Neural progenitor cell (in vitro differentiated cells): ENCODE measurements around the gene BFAR. TPM values are rescaled to one million over a fixed set of nuclear protein-coding genes. Genes with fewer than 3 reads are reported as not detected.
A peak's percentile ranks its signal among the peaks of the same experiment; 100 is the strongest.

ENCODE experiments used
- DNase-seq: peaks from one replicate; pipeline ENCODE4 v3.0.0-alpha.2; 2016; ENCODE audit warnings: low spot score
- H2AFZ ChIP-seq: fragments of 200-600 bp; sonication (generic); replicated peaks from 2 replicates; pipeline ENCODE4 v1.6.1; 2016; ENCODE audit warnings: antibody characterized with exemption
- H3F3A ChIP-seq: fragments of 200-600 bp; sonication (generic); 2 replicates; pipeline ENCODE4 v1.6.1; 2016; ENCODE audit warnings: antibody characterized with exemption, low read depth
- H3K27ac ChIP-seq: fragments of 200-600 bp; sonication (generic); 2 replicates; pipeline ENCODE4 v1.5.1; 2016; ENCODE audit warnings: mild to moderate bottlenecking
- H3K27me3 ChIP-seq: fragments of 200-600 bp; sonication (generic); 2 replicates; pipeline ENCODE4 v1.6.1; 2016; ENCODE audit warnings: mild to moderate bottlenecking, moderate library complexity
- H3K36me3 ChIP-seq: fragments of 200-600 bp; sonication (generic); 2 replicates; pipeline ENCODE4 v1.5.1; 2016
- H3K4me1 ChIP-seq: fragments of 200-600 bp; sonication (generic); 2 replicates; pipeline ENCODE4 v1.6.1; 2016; ENCODE audit warnings: mixed run types
- H3K4me2 ChIP-seq: fragments of 200-600 bp; sonication (generic); 2 replicates; pipeline ENCODE4 v1.6.1; 2016
- H3K4me3 ChIP-seq: fragments of 200-600 bp; sonication (generic); 2 replicates; pipeline ENCODE4 v1.5.1; 2016
- H3K79me2 ChIP-seq: fragments of 200-600 bp; sonication (generic); 2 replicates; pipeline ENCODE4 v1.6.1; 2016; ENCODE audit warnings: low read depth
- H3K9ac ChIP-seq: fragments of 200-600 bp; sonication (generic); 2 replicates; pipeline ENCODE4 v1.6.1; 2016
- H3K9me3 ChIP-seq: fragments of 200-600 bp; sonication (generic); 2 replicates; pipeline ENCODE4 v1.5.1; 2016; ENCODE audit warnings: low read depth
- H4K20me1 ChIP-seq: fragments of 200-600 bp; sonication (generic); 2 replicates; pipeline ENCODE4 v1.6.1; 2016; ENCODE audit warnings: low read depth
- H3K27ac Mint-ChIP-seq: 3 replicates; pipeline ENCODE4 v1.8.0; 2021; ENCODE audit warnings: mixed read lengths
- H3K27me3 Mint-ChIP-seq: 2 replicates; pipeline ENCODE4 v1.8.0; 2022; ENCODE audit warnings: low read depth, mild to moderate bottlenecking, inconsistent platforms, moderate library complexity, mixed read lengths; ENCODE audit not compliant: insufficient read depth
- H3K36me3 Mint-ChIP-seq: 3 replicates; pipeline ENCODE4 v1.8.0; 2021; ENCODE audit warnings: mixed read lengths
- H3K4me1 Mint-ChIP-seq: 3 replicates; pipeline ENCODE4 v1.8.0; 2021; ENCODE audit warnings: mixed read lengths
- H3K4me3 Mint-ChIP-seq: 3 replicates; pipeline ENCODE4 v1.8.0; 2021; ENCODE audit warnings: mild to moderate bottlenecking, moderate library complexity, mixed read lengths
- H3K9me3 Mint-ChIP-seq: 3 replicates; pipeline ENCODE4 v1.8.0; 2020; ENCODE audit warnings: mixed read lengths
- EZH2 ChIP-seq: fragments of 200-600 bp; sonication (generic); IDR thresholded peaks from 2 replicates; pipeline ENCODE4 v1.6.1; 2017; ENCODE audit warnings: antibody characterized with exemption, mild to moderate bottlenecking, moderate library complexity
- EZH2phosphoT487 ChIP-seq: fragments of 200-600 bp; sonication (generic); IDR thresholded peaks from 2 replicates; pipeline ENCODE4 v1.6.1; 2017; ENCODE audit warnings: antibody characterized with exemption
- total RNA-seq: library from RNA; depleted of rRNA; stranded (reverse); fragments of >200 nt; gene quantifications from 2 replicates; pipeline ENCODE4 v1.2.3, GENCODE V29; 2015; ENCODE audit warnings: low replicate concordance
- TF ChIP-seq, protein P1 (sequence below): fragments of 200-600 bp; sonication (generic); IDR thresholded peaks from 2 replicates; pipeline ENCODE4 v1.5.1; 2017; ENCODE audit warnings: antibody characterized with exemption, mild to moderate bottlenecking

BFAR gene
- total RNA-seq, 1 donor from 2014 or later = 72.0 TPM

DNA sequence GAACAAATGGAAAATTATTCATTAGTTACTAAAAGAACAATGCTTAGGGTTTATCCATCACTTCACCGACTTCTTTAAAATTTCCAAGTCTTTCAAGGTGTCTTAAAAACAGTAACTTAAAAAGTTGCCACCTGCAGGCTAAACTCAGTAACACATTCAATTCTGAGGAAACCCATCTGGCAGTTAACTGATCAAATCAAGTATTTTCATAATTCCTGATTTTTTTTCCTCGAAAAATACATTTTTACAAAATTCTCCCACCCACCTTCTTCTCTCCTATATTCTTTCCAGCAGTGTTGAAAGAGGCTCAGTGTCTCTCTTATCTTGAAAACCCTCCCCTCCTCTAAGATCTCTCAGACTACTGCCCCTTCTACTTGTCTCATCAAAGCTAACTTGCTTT lies 32.6 kb upstream of the BFAR start:
- Histone ChIP-seq H3K4me3 (no peak overlapping the region), H2AFZ (no peak overlapping the region), H3K27ac (no peak overlapping the region), H3K4me2 (no peak overlapping the region), H3K79me2 (no peaks in the 10 kb centered on the region), H3K36me3 (peaks cover 9% of the 10 kb centered on the region), H3K4me1 (no peaks in the 10 kb centered on the region), H3K9ac (no peak overlapping the region), H4K20me1 (no peaks in the 10 kb centered on the region), H3F3A (no peaks in the 10 kb centered on the region), H3K9me3 (no peaks in the 10 kb centered on the region), H3K27me3 (no peaks in the 10 kb centered on the region)
- Mint-ChIP-seq H3K27ac (no peak overlapping the region), H3K27me3 (no peaks in the 10 kb centered on the region), H3K4me3 (no peak overlapping the region), H3K9me3 (no peaks in the 10 kb centered on the region), H3K4me1 (no peaks in the 10 kb centered on the region), H3K36me3 (peaks cover 24% of the 10 kb centered on the region)
- TF ChIP-seq, protein P1, sequence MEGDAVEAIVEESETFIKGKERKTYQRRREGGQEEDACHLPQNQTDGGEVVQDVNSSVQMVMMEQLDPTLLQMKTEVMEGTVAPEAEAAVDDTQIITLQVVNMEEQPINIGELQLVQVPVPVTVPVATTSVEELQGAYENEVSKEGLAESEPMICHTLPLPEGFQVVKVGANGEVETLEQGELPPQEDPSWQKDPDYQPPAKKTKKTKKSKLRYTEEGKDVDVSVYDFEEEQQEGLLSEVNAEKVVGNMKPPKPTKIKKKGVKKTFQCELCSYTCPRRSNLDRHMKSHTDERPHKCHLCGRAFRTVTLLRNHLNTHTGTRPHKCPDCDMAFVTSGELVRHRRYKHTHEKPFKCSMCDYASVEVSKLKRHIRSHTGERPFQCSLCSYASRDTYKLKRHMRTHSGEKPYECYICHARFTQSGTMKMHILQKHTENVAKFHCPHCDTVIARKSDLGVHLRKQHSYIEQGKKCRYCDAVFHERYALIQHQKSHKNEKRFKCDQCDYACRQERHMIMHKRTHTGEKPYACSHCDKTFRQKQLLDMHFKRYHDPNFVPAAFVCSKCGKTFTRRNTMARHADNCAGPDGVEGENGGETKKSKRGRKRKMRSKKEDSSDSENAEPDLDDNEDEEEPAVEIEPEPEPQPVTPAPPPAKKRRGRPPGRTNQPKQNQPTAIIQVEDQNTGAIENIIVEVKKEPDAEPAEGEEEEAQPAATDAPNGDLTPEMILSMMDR = peak; percentile 56
- no peak for TF ChIP-seq EZH2phosphoT487
- peak; percentile 34 for DNase-seq

DNA sequence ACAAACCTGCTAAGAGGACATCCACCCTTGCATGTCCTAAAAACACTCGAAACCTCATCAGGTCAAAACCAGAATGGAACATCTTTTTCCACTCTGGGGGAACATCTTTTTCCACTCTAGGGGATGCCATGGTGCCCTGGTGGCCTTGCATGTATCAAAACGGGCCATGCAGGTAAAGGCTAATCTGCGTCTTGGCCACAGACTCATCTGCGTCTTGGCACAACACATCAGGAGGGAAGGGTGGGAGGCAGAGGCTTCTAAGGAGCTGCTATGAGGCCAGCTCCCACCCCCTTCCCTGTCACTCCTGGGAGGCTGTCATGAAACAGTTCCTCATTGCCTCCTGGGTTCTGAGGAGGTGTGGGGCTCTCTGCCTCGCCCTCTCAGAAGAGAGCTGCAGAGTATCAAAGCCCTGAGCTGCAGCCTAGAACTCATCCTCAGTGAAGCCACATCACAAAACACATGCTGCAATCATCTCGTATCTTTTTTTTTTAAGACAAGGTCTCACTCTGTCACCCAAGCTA lies 30.2 kb upstream of the BFAR start:
- no peaks in the 10 kb centered on the region for H3K27me3 ChIP-seq
- no peak overlapping the region for H3K27ac ChIP-seq
- no peak overlapping the region for H3K4me3 ChIP-seq
- H2AFZ ChIP-seq = no peak overlapping the region
- no peak for TF ChIP-seq EZH2
- no peak for TF ChIP-seq EZH2phosphoT487
- TF ChIP-seq, protein P1 = no peak
- H3K4me2 ChIP-seq = no peak overlapping the region
- no peaks in the 10 kb centered on the region for H3K27me3 Mint-ChIP-seq
- no peaks in the 10 kb centered on the region for H4K20me1 ChIP-seq
- no peaks in the 10 kb centered on the region for H3K9me3 Mint-ChIP-seq
- no peak for DNase-seq
- no peaks in the 10 kb centered on the region for H3K4me1 ChIP-seq
- no peak overlapping the region for H3K9ac ChIP-seq
- H3K27ac Mint-ChIP-seq = no peak overlapping the region
- H3K4me3 Mint-ChIP-seq = no peak overlapping the region
- no peaks in the 10 kb centered on the region for H3K79me2 ChIP-seq
- no peaks in the 10 kb centered on the region for H3K9me3 ChIP-seq
- no peaks in the 10 kb centered on the region for H3K4me1 Mint-ChIP-seq
- peaks cover 13% of the 10 kb centered on the region for H3K36me3 ChIP-seq
- peaks cover 24% of the 10 kb centered on the region for H3K36me3 Mint-ChIP-seq
- H3F3A ChIP-seq = no peaks in the 10 kb centered on the region

DNA sequence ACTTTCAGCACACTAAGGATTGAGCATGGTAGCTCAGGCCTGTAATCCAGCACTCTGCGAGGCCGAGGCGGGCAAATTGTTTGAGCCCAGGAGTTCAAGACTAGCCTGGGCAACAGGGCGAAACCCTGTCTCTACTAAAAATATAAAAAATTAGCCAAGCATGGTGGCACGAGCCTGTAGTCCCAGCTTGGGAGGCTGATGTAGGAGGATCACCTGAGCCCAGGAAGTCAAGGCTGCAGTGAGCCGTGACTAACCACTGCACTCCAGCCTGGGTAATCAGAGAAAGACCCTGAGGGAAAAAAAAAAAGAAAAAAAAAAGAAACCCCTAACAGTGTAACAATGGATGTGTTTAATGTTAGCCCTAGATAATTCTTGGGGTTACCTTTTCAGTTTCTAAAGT lies 26.6 kb upstream of the BFAR start:
- Mint-ChIP-seq H3K27ac (no peak overlapping the region), H3K9me3 (no peaks in the 10 kb centered on the region), H3K4me3 (no peak overlapping the region), H3K4me1 (peaks cover 15% of the 10 kb centered on the region), H3K27me3 (peaks cover under 1% of the 10 kb centered on the region), H3K36me3 (peaks cover 17% of the 10 kb centered on the region)
- Histone ChIP-seq H3K27me3 (no peaks in the 10 kb centered on the region), H3K27ac (no peak overlapping the region), H3K4me2 (no peak overlapping the region), H3K4me1 (peaks cover 6% of the 10 kb centered on the region), H3K79me2 (no peaks in the 10 kb centered on the region), H3K4me3 (no peak overlapping the region), H3K9ac (no peak overlapping the region), H3F3A (no peaks in the 10 kb centered on the region), H4K20me1 (peaks cover 6% of the 10 kb centered on the region), H3K9me3 (no peaks in the 10 kb centered on the region), H3K36me3 (peaks cover 9% of the 10 kb centered on the region), H2AFZ (no peak overlapping the region)
- no peak for DNase-seq
- TF ChIP-seq EZH2phosphoT487 = no peak
- no peak for TF ChIP-seq EZH2
- TF ChIP-seq, protein P1 = no peak
